Measurements from ENCODE around the gene IHH.

The IHH gene

GRCh38 chr2:219060821-219061791 lies at the start of gene IHH:
Gene IHH, minus strand, starts transcription at chr2:219060921. Its CDS starts 454 bp downstream, at chr2:219060467.
- DNase-seq (ENCODE audit: low read depth in 2 of 2) = no peak

GRCh38 chr2:219109471-219109870 lies 48.8 kb upstream of the IHH start:
- peak; percentile 7 to 11 for DNase-seq (ENCODE audit: low read depth in 2 of 2)

- no peak for DNase-seq (ENCODE audit: low read depth in 2 of 2)
Measured at GRCh38 chr2:219107758-219108157, 47.0 kb upstream of the IHH start.

- DNase-seq (ENCODE audit: low read depth in 2 of 2) = no peak
Measured at GRCh38 chr2:219106251-219106650, 45.5 kb upstream of the IHH start.

GRCh38 chr2:219104107-219105035 lies 43.6 kb upstream of the IHH start:
- DNase-seq (ENCODE audit: low read depth in 2 of 2) = no peak

- no peak for DNase-seq (ENCODE audit: low read depth in 2 of 2)
Measured at GRCh38 chr2:219099329-219099728, 38.6 kb upstream of the IHH start.

GRCh38 chr2:219095406-219095935 lies 34.8 kb upstream of the IHH start:
- DNase-seq (ENCODE audit: low read depth in 2 of 2) = no peak

GRCh38 chr2:219094171-219094570 lies 33.5 kb upstream of the IHH start:
- DNase-seq (ENCODE audit: low read depth in 2 of 2) = no peak

- no peak for DNase-seq (ENCODE audit: low read depth in 2 of 2)
Measured at GRCh38 chr2:219090436-219091299, 29.9 kb upstream of the IHH start.

GRCh38 chr2:219089330-219089729 lies 28.6 kb upstream of the IHH start:
- DNase-seq (ENCODE audit: low read depth in 2 of 2) = no peak

GRCh38 chr2:219087848-219088247 lies 27.1 kb upstream of the IHH start:
- no peak for DNase-seq (ENCODE audit: low read depth in 2 of 2)

GRCh38 chr2:219087361-219087760 lies 26.6 kb upstream of the IHH start:
- DNase-seq (ENCODE audit: low read depth in 2 of 2) = no peak

- DNase-seq (ENCODE audit: low read depth in 2 of 2) = no peak
Measured at GRCh38 chr2:219086196-219086595, 25.5 kb upstream of the IHH start.

GRCh38 chr2:219084791-219085190 lies 24.1 kb upstream of the IHH start:
- no peak for DNase-seq (ENCODE audit: low read depth in 2 of 2)

GRCh38 chr2:219082332-219082958 lies 21.7 kb upstream of the IHH start:
- no peak for DNase-seq (ENCODE audit: low read depth in 2 of 2)

GRCh38 chr2:219081701-219082331 lies 21.1 kb upstream of the IHH start:
- no peak for DNase-seq (ENCODE audit: low read depth in 2 of 2)

- DNase-seq (ENCODE audit: low read depth in 2 of 2) = no peak
Measured at GRCh38 chr2:219081096-219081495, 20.4 kb upstream of the IHH start.

- DNase-seq (ENCODE audit: low read depth in 2 of 2) = no peak
Measured at GRCh38 chr2:219079417-219079816, 18.7 kb upstream of the IHH start.

- no peak for DNase-seq (ENCODE audit: low read depth in 2 of 2)
Measured at GRCh38 chr2:219078951-219079350, 18.2 kb upstream of the IHH start.

GRCh38 chr2:219078126-219078525 lies 17.4 kb upstream of the IHH start:
- no peak for DNase-seq (ENCODE audit: low read depth in 2 of 2)

All from activated CD8-positive, alpha-beta memory T cell treated with anti-CD3 and anti-CD28 coated beads for 4 hours (primary cell).